UCSD-AML1 (cell line): Measurements from ENCODE around the gene MRPL55.
"Not testable (repeated sequence)": the region's sequence is repeated elsewhere in the genome, so short reads cannot be mapped to it uniquely, and the experiment has no call there.

Experiments
- DNase-seq: peaks from one replicate; lab custom pipeline; 2025; ENCODE audit not compliant: unreplicated experiment; lab: John Stamatoyannopoulos, UW

Gene MRPL55

DNA sequence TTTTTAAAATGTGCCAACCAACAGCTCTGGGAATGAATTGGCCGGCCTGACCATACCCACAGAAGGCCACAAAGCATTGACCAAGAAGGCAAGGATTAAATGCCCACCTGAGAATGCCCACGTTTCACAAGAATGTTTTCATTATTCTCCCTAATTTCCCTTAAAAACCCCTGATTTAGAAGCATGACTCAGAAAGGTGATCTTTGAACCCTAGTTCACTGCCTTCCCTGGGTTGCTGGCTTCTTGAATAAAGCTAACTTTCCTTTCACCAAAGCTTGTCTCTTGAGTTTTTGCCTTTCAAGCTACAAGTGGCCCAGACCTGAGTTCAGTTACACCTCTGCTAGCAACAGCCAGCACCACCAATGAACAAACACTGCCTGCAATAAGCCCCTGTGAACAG lies 14.4 kb upstream of the MRPL55 start:
- DNase-seq: no peak

DNA sequence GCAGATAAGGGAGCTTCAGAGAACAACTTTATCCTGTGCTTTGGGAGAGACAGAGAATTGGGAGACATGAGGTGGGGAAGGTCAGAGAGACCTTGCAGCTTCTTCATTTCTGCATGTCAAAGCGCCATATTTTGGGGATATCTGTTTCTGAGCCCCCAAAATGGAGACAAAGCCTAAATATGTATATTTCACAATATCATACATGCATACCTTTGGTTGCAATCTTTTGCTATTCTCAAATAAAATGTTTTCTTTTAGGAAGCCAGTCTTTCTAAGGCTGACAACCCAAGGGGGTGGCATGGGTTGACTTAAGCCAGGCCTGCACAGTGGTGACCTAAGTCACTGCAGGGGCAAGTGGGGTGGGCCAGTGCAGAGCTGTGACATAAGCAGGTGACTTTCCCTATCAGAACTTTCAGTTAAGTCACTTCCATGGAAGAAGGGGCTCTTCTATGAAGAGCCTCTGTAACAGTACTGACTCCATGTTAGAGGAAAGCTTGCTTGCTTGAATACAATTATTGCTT lies 13.9 kb upstream of the MRPL55 start:
- no peak for DNase-seq

DNA sequence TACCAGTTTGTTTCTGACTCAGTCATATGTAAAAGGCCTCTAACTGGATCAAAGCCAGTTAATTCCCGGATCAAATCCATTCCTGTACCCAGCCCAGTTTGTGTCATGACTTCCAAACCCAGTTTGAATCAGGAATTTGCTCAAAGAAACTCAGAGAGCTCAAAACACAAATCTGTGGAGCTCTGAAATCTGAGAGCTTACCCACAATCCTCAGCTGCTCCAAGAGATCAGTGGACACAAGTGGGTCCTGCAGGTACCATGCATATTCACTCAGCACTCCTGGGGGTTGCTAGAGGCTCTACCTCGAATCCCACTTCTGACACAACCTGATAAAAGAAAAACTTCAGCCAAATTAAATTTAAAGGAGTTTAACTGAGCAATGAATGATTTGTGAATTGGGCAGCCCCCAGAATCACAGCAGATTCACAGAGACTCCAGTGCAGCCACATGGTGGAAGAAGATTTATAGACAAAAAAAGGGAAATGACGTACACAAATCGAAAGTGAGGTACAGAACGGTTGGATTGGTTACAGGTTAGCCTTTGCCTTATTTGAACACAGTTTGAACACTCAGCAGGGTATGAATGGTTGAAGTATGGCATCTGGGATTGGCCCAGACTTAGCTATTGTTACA lies 11.9 kb upstream of the MRPL55 start:
- DNase-seq: no peak

DNA sequence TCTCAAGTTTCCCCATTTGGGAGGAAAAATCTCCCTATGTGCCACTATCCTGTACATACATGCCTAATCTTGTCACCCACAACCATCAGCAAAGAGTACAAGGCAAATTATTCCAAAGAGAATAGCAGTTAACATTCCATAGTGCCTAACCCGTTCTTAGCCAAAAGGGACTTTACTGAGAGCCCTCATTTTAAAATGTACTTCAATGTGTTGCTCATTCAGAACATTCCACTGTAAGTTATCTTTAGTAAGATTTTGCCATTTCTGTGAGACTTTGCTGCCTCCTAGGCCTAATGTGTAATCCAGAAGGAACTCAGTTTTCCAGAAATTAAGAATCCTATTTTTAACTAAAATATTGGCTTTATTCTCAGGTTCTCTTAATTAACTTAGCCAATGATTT lies 11.3 kb upstream of the MRPL55 start:
- no peak for DNase-seq

DNA sequence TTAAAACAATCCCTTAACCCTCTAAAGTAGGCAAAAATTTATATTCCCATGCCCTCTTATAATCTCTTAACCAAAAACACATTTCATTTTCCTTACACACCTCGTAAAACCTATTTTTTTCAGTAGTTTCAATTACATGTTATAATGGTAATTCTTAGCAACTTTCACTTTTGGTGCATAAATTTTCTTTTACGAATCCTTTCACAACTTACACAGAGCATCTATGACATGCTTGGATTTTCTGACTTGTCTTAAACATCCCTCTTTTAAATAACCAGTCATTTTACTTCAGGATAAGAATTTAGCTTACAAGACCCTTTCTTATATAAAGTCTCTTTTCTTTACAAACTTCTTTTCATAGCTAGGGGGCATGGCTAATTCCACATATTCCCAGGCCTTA lies 8.9 kb upstream of the MRPL55 start:
- no peak for DNase-seq

DNA sequence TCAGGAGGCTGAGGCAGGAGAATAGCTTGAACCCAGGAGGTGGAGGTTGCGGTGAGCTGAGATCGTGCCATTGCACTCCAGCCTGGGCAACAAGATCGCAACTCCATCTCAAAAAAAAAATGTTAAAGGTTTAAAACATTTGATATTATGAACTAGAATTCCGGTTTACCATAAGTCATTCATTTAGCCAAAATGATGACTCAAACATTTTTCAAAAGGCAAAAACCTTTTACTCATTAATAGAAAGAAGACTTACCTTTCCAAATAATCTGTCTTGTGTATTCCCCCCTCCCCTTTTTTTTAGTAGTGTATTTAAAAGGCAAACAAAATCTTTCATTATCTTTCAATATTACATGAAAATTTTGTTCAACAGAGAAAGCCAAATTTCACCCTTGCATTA lies 8.2 kb upstream of the MRPL55 start:
- no peak for DNase-seq

DNA sequence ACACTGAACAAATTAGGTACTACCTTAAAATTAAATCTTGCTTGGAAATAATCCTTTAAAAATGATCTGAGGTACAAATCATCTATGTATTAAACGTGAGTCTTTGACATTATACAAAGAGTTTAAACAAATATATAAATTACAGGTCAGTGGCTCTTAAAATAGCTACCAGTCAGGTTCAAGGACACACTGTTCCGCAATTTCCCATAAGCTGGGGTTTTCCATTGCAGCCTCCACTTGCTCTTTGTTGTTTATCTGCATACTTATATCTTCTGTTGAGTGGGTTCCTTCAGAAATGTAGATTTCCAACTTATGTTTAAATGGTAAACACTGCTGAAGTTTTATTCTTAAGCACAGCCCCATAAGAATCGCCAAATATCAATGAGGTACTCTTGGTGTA lies 5.7 kb upstream of the MRPL55 start:
- no peak for DNase-seq

DNA sequence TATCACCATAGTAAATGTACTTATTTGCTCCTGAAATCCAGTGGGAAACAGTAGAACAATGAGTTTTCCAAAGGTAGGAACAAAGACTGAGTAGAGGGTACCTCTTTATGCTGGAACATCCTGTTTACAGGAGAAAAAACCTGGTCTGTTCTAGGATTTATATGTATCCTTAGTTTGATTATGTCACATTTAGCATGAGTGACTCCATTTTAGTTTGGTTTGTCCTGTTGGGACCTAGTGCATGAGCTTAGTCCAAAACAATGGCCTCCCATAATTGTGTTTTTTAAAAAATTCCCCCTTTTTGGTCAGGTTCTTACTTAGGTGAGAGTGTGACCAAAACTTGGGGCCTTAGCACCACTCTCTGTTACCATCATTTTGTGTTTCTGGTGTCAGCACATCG lies 3.5 kb upstream of the MRPL55 start:
- no peak for DNase-seq

DNA sequence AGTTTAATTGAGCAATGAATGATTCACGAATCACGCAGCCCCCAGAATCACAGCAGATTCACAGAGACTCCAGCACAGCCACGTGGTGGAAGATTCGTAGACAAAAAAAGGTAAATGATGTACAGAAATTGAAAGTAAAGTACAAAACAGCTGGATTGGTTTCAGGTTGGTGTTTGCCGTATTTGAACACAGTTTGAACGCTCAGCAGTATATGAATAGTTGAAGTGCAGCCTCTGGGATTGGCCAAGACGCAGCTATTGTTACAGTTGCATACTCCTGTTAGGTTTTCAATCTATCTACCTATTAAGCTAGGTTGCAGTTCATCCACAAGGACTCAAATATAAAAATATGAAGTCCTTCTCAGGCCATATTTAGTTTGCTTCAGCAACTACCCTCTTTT lies 3.1 kb upstream of the MRPL55 start:
- no peak for DNase-seq

DNA sequence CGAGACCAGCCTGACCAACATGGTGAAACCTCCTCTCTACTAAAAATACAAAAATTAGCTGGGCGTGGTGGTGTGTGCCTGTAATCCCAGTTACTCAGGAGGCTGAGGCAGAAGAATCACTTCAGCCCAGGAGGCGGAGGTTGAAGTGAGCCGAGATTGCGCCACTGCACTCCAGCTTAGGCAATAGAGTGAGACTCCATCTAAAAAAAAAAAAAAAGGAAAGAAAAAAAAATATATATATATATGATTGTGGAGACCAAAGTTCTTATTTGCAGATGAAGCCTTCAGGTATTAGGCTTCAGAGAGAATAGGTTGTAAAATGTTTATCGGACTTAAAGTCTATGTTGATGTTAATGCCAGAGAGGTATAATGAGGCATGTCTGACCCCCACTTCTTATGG lies 2.2 kb upstream of the MRPL55 start:
- not testable (repeated sequence) for DNase-seq

DNA sequence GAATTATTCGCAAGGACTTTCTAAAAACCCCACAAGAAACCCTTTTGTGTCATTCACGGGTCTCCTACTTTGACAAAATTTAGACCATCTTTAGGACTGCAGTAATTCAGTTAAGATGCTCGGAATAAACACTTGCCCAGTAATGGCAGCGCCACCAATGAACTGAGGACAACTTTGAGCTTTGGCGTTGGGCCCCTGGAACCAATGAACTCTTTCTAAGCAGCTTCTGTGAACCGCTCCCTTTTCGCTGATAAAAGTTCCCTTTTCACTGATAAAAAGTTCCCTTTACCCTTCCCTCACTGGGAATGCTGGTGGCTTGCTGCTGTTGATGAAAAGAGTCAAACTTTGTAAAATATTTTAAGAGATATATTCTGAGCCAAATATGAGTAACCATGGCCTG lies 1.5 kb upstream of the MRPL55 start:
- DNase-seq: no peak

DNA sequence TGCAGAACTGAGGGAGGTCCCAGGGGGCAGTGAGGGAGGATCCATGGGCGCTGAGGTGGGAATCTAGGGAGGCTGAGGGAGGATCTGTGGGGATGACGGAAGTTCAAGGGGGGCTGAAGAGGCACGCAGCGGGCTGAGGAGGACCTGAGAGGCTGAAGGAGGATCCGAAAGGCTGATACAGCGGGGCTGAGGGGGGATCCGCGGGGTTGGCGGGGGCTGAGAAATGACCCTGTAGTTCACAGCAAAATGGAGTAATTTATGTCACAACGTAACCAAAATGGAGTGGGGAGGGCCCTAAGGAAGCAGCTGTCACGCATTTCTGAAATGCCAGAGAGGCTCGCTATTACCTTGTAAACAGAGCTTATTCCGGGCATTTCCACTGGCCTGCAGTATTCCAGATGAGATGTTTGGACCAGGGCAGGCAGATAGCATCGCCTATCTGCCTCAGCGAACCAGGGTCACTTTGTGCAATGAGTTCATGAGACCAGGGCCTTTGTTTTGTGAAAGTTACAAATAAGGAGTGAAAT lies 926 bp upstream of the MRPL55 start:
- no peak for DNase-seq

DNA sequence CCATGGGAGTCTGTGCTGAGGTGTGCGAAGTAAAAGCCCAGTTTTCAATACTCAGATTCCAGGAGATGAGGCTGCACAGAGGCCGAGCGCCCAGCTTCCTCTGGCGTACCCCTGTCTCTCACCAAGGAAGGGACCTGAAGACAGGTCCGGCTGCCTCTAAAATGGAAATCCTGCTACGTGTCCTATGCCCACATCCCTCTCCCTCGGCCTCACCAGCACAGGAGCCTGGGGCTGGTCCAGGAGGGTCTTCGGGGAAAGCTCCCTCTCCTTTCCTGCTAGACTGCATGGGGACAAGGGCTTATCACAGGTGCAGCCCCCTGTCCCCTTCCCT lies 392 bp downstream of the MRPL55 start:
- no peak for DNase-seq

DNA sequence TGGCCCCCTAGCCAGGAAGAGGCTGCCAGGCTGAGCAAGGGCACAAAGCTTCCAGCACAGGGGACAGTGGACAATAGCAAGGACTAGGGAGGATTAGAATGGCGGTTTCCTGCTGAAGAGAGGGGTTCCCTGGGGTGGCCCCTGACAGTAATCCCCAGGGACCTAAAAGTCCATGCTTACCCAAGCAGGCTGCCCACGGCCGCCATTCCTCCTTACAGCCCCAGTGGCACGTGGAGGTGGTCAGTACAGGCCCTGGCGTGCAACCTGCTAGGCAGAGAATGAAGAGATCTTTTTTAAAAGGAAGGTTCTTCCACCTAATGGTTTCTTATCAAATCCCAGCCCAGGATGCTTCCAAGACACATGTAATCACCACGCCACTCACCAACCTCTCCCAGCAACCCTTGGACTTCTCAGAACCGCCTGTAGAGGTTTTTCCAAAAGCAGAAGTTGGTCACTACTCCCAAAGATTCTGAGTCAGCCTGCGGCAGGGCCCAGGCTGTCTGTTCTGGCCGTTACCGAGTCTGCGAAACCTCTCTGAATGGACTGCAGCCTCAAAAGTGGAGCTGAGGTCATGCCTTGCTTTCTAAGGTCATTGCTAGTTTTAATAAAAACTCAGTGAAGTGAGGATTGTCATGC lies 926 bp downstream of the MRPL55 start:
- DNase-seq: no peak

DNA sequence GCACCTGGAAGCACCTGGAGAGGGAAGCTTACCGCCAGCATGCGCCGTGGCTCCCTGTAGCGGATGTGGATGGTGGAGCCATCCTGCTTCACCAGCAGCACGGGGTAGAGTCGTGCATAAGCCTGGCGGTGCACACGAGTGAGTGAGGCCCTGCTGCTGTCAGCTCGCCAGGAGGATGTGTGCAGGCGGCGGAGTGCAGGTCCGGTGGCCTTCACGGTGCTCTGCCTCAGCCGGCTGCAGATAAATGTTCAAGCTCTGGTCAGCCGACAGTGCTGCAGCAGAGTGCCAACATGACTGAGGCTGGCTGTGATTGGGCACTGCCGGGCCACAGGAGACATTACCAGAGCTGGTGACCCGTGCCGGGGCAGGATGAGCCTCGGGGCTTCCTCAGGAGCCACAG lies 1.5 kb downstream of the MRPL55 start:
- no peak for DNase-seq

DNA sequence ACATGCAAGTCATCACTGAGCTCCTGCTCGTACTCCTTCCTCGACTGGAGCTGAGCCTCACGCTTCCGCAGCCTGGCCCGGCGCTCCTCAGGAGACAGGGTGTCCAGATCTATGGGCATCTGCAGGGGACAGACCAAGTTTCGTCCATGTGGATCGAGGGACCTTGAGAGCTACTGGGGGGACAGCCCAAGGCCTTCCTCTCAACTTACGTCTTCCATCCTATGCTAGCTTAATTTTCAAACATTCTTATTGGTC lies 2.4 kb downstream of the MRPL55 start:
- DNase-seq: no peak

DNA sequence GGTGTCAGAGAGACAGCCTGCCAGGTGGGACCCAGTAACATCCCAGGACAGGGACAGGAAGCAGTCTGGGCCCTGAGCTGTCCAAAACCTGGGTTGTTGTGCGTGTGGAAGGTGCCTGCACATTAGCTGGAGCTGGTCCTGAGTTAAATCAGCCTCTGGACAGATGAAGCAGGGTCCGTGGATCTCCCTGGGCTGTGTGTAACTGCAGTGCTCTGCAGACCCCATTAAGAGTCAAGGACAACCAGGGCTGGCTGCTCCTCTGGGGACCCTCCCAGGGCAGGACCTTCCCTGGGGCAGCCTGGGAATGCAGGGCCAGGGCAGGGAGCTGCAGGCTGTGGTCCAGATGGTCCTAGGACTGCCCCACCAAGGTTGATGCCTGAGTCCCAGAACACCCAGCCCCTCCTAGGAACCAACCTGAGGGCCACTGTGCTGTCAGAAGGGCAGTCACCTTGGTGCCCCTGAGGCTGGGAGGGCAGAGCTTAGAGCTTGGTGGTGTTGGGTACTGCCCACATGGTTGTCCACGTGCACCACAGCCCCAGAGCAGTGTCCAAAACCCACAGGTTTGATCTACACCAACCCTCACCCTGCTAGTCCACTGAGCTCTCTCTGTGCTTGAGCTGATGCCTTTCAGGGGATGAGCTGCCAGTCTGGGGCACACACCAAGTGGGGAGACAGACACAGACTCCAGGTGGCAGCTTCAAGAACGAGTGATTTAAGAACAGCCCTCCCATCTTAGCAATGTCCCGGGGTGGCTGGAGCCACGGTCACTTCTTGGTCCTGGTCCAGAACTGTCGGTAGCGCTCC lies 2.9 kb downstream of the MRPL55 start:
- no peak for DNase-seq

DNA sequence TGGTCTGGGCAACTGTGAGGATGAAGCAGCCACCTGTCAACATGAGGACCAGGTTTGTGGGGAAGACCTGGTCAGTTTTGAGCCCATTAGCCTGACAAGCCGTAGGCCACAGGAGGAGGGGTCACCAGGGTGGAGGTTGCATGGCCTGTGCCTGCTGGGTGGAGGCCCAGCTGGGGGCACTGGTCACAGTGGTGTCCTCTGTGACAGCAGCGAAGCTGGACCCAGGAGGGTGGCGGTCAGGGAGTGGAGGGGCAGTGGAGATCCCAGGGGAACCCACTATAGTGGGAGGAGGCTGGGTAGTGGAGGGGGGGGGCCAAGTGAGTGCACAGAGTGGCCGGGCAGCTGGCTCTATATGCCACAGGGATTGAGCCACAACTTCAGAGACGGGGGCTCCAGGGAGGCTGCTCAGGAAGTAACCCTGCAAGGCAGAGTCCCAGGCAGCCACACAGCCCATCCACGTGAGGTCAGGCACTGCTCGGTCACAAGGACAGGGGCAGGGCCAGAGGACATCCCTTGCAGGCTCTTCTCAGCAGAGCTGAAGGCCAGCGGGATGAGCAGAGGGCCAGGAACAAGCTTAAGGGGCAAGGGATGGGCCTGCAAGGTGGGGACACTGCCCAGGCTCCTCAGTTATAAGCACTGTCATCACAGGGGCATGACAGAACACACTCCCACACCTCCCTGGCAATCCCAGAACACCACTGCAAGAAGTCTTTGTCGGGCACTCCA lies 3.7 kb downstream of the MRPL55 start:
- DNase-seq: no peak

DNA sequence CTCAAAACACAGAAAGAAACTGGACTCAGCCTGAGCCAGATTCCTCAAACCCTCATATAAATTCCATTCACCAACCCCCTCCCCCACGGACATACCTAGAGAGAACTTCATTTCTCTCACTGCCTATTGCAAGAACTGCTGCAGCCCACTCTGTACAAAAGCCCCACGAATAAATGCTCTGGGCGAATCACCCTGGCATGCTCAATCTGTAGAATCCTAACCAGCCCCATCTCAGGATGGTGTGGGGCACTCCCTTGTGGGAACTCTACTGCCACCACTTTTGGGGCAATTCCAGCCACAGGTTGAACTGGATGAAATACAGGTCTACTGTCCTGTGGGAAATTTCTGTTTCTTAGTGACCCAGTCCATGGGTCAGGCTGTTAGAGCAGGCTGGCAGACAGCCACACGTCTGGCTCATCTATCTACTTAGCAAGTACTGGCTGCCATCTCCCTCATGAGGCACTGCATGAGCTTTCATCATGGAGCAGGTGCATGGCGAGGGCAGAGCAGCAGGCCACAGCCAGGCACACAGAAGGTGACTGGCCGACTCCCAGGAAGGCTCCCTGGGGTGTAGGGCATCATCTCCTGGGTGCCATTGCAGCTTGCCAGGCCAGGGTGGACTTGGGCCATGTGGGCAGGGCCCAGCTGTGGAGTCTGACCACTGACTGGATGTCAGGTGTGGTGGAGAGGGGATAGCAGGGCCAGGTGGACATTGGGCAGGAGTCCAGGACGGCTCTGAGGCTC lies 4.4 kb downstream of the MRPL55 start:
- no peak for DNase-seq

DNA sequence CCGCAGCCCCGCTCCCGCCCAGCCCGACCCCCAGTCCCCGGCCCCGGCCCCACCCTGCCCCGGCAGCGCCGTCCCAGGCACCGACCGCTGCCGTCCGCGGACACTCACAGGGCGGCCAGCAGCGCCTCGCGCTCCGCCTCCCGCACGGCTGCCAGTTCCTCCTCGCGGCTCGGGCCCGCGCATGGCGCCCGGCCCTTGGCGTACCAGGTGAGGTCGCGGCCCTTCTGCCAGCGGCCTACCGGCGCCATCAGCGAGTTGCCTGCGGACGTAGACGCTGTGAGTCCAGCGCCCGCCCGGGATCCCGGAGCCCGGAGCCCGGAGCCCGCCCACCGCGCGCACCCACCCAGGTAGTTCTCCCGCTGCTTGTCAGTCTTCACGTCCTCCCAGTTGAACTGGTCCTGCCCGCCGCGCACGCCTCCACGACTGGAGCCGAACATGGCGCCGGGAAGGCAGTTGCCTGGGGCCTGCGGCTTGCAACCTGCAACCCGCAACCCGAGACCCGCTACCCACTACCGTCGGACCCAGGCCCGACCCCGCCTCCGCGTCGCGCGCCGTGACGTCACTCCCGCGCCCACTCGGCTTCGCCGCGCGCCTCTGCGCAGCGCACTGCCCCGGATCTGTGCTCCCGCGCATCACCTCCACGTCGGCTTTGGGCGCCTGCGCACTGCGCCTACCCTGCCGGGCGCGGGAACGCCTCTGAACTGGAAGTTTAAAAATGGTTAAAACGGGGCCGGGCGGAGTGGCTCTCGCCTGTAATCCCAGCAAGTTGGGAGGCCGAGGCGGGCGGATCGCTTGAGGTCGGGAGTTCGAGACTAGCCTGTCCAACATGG lies 6.1 kb downstream of the MRPL55 start, which contains the start of gene C1orf35:
Gene C1orf35 (minus strand): TSS at position 535 of the 830 bp plus-strand sequence. CDS start 98 bp downstream, at position 437.
- DNase-seq: peak; percentile 95
